ENCODE results near the gene CMSS1. TPM values are rescaled to one million over a fixed set of nuclear protein-coding genes. Genes with fewer than 3 reads are reported as not detected.

Gene CMSS1
- total and polyA plus RNA-seq, 2 donors (not counting 1 experiment from before 2014, with no cell fraction given): 7.3 to 22.8 TPM

DNA sequence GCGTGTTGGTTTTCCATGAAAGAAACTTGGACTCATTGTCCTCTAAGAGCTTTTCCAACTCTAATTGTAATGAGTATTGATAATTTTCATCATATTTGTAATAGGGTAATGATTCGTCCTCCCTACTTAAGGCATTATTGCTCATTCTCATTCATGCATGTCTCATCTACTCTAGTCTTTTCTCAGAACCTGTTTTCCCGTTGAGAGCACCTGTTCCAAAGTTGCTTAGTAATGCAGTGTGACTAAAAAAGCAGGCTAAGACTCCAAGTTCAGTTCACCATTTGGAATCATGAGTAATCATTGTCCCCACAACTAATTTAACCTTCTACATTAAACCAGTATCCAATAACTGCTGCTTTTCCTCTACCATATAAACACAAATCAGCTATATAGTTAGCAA, 212.7 kb downstream of the CMSS1 start:
- ChIA-PET POLR2A (no interaction called here), CTCF (no interaction called here)
- H3K4me2 ChIP-seq (replicated peaks; ENCODE audit: low read depth, low read length, poor library complexity, severe bottlenecking): no peak overlapping the region
- no peak overlapping the region for H3K4me3 Mint-ChIP-seq
- H4K20me1 ChIP-seq (ENCODE audit: control insufficient read depth, insufficient read depth, low read length, poor library complexity, severe bottlenecking): no peaks in the 10 kb centered on the region
- no peak for ATAC-seq (ENCODE audit: low read depth)
- no peaks in the 10 kb centered on the region for H3K27me3 Mint-ChIP-seq
- no peak for TF ChIP-seq EZH2 (IDR thresholded peaks at IDR 0.05; ENCODE audit: borderline replicate concordance, insufficient read depth, low read depth, low read length, poor library complexity, severe bottlenecking)
- H3K9ac ChIP-seq (ENCODE audit: low read length): no peak overlapping the region
- WGBS (ENCODE audit: insufficient coverage): no CpG with 5 or more reads among the region's 3 CpGs
- H3K4me1 ChIP-seq (ENCODE audit: control insufficient read depth in 2 of 2, insufficient read depth in 2 of 2, low read length in 2 of 2): peaks cover 2 to 8% of the 10 kb centered on the region in 2 donors
- no peak overlapping the region for H3K4me3 ChIP-seq (ENCODE audit: control extremely low read depth in 1 of 5, extremely low read depth in 1 of 5, insufficient read depth in 1 of 5, low read depth in 2 of 5, low read length in 4 of 5)
- H3K27me3 ChIP-seq (replicated peaks in 1 of 4; ENCODE audit: control extremely low read depth in 1 of 4, control insufficient read depth in 3 of 4, insufficient read depth in 4 of 4, low read length in 3 of 4): no peaks in the 10 kb centered on the region
- intact Hi-C loops (cut with micrococcal nuclease): no loop called here
- no peak for DNase-seq
- H3K36me3 ChIP-seq (replicated peaks in 1 of 2; ENCODE audit: control extremely low read depth in 1 of 2, control insufficient read depth in 1 of 2, extremely low read depth in 1 of 2, insufficient read depth in 2 of 2, low read length in 1 of 2): peaks cover 0 to 3% of the 10 kb centered on the region in 2 experiments
- H3K27ac ChIP-seq (ENCODE audit: low read length in 2 of 2): no peak overlapping the region
- H3K27ac Mint-ChIP-seq: no peak overlapping the region
- H2AFZ ChIP-seq (ENCODE audit: insufficient read depth, low read depth, low read length, poor library complexity, severe bottlenecking): no peak overlapping the region
- H3K79me2 ChIP-seq (ENCODE audit: control insufficient read depth, insufficient read depth, low read length): no peaks in the 10 kb centered on the region
- H3K4me1 Mint-ChIP-seq: peaks cover 5% of the 10 kb centered on the region
- no peaks in the 10 kb centered on the region for H3K9me3 Mint-ChIP-seq (ENCODE audit: insufficient read depth)
- no peaks in the 10 kb centered on the region for H3K9me3 ChIP-seq (ENCODE audit: control extremely low read depth in 1 of 3, control insufficient read depth in 2 of 3, insufficient read depth in 1 of 3, low read length in 2 of 3)

DNA sequence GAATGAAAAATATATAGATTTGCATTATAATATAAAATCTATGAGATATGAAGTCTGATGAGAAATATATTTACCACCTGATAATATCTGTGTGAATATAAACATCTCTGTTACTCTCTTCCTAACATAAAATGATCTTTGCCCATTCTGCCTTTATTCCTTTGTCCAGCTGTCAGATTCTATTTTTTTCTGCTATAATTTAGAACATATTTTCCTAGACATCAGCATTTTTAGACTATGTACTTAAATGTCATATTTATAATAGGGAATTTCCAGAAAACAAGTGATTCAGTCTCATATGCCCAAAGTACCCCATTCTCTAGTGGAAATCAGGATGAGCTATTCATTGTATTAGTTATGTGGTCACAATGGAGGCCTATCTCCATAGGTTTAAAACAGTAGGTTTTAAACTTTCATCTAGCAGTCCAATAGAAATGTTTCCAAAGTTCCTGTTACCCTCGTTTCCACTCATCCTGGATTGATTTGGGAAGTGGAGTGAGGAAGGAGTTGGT, 213.3 kb downstream of the CMSS1 start:
- no peaks in the 10 kb centered on the region for H3K27me3 ChIP-seq (replicated peaks in 1 of 4; ENCODE audit: control extremely low read depth in 1 of 4, control insufficient read depth in 3 of 4, insufficient read depth in 4 of 4, low read length in 3 of 4)
- no peaks in the 10 kb centered on the region for H4K20me1 ChIP-seq (ENCODE audit: control insufficient read depth, insufficient read depth, low read length, poor library complexity, severe bottlenecking)
- TF ChIP-seq EZH2 (IDR thresholded peaks at IDR 0.05; ENCODE audit: borderline replicate concordance, insufficient read depth, low read depth, low read length, poor library complexity, severe bottlenecking): no peak
- TF ChIP-seq, protein P1, sequence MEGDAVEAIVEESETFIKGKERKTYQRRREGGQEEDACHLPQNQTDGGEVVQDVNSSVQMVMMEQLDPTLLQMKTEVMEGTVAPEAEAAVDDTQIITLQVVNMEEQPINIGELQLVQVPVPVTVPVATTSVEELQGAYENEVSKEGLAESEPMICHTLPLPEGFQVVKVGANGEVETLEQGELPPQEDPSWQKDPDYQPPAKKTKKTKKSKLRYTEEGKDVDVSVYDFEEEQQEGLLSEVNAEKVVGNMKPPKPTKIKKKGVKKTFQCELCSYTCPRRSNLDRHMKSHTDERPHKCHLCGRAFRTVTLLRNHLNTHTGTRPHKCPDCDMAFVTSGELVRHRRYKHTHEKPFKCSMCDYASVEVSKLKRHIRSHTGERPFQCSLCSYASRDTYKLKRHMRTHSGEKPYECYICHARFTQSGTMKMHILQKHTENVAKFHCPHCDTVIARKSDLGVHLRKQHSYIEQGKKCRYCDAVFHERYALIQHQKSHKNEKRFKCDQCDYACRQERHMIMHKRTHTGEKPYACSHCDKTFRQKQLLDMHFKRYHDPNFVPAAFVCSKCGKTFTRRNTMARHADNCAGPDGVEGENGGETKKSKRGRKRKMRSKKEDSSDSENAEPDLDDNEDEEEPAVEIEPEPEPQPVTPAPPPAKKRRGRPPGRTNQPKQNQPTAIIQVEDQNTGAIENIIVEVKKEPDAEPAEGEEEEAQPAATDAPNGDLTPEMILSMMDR (IDR thresholded peaks at IDR 0.05): no peak
- ChIA-PET CTCF (no interaction called here), POLR2A (no interaction called here)
- no peak overlapping the region for H3K4me2 ChIP-seq (replicated peaks; ENCODE audit: low read depth, low read length, poor library complexity, severe bottlenecking)
- Mint-ChIP-seq H3K4me3 (no peak overlapping the region), H3K4me1 (peaks cover 5% of the 10 kb centered on the region), H3K9me3 (ENCODE audit: insufficient read depth) (no peaks in the 10 kb centered on the region), H3K27me3 (no peaks in the 10 kb centered on the region), H3K27ac (no peak overlapping the region)
- H3K9me3 ChIP-seq (ENCODE audit: control extremely low read depth in 1 of 3, control insufficient read depth in 2 of 3, insufficient read depth in 1 of 3, low read length in 2 of 3): no peaks in the 10 kb centered on the region
- H3K79me2 ChIP-seq (ENCODE audit: control insufficient read depth, insufficient read depth, low read length): no peaks in the 10 kb centered on the region
- no peak overlapping the region for H2AFZ ChIP-seq (ENCODE audit: insufficient read depth, low read depth, low read length, poor library complexity, severe bottlenecking)
- peaks cover 0 to 2% of the 10 kb centered on the region in 2 experiments for H3K36me3 ChIP-seq (replicated peaks in 1 of 2; ENCODE audit: control extremely low read depth in 1 of 2, control insufficient read depth in 1 of 2, extremely low read depth in 1 of 2, insufficient read depth in 2 of 2, low read length in 1 of 2)
- intact Hi-C loops (cut with micrococcal nuclease): no loop called here
- H3K9ac ChIP-seq (ENCODE audit: low read length): no peak overlapping the region
- peaks cover 2 to 8% of the 10 kb centered on the region in 2 donors for H3K4me1 ChIP-seq (ENCODE audit: control insufficient read depth in 2 of 2, insufficient read depth in 2 of 2, low read length in 2 of 2)
- ATAC-seq (ENCODE audit: low read depth): no peak
- no peak overlapping the region for H3K4me3 ChIP-seq (ENCODE audit: control extremely low read depth in 1 of 5, extremely low read depth in 1 of 5, insufficient read depth in 1 of 5, low read depth in 2 of 5, low read length in 4 of 5)
- H3K27ac ChIP-seq (ENCODE audit: low read length in 2 of 2): no peak overlapping the region
- no peak for DNase-seq
- WGBS (ENCODE audit: insufficient coverage): no CpG with 5 or more reads among the region's 1 CpG

Measured in B cell (primary cell).